HG02943 (cell line): ENCODE results near the gene PRDM2.
"Not testable (repeated sequence)": the region's sequence is repeated elsewhere in the genome, so short reads cannot be mapped to it uniquely, and the experiment has no call there.

Experiments used
- ATAC-seq: cut with Tn5 transposase; IDR thresholded peaks from one replicate; pipeline ENCODE4 v1.9.1; 2021; ENCODE audit warnings: mild to moderate bottlenecking, low read depth, moderate library complexity; ENCODE audit not compliant: unreplicated experiment

The PRDM2 gene

GRCh38 chr1:13699936-13700520 is at the start of gene PRDM2:
Gene PRDM2, plus strand, starts transcription at chr1:13700188. Its CDS starts 15,418 bp downstream, at chr1:13715606.
- no peak for ATAC-seq

GRCh38 chr1:13651279-13651678 is 48.7 kb upstream of the PRDM2 start:
- no peak for ATAC-seq

- ATAC-seq = no peak
These were observed 47.8 kb upstream of the PRDM2 start for GRCh38 chr1:13652238-13652637.

- no peak for ATAC-seq
These were observed 38.4 kb upstream of the PRDM2 start for GRCh38 chr1:13661539-13661938.

- ATAC-seq = no peak
These were observed 37.5 kb upstream of the PRDM2 start for GRCh38 chr1:13662493-13662892.

- ATAC-seq = no peak
These were observed 36.0 kb upstream of the PRDM2 start for GRCh38 chr1:13663969-13664368.

- no peak for ATAC-seq
These were observed 35.5 kb upstream of the PRDM2 start for GRCh38 chr1:13664451-13664850.

- no peak for ATAC-seq
These were observed 33.7 kb upstream of the PRDM2 start for GRCh38 chr1:13666317-13666716.

- no peak for ATAC-seq
These were observed 32.3 kb upstream of the PRDM2 start for GRCh38 chr1:13667691-13668090.

GRCh38 chr1:13674377-13674776 is 25.6 kb upstream of the PRDM2 start:
- ATAC-seq = no peak

GRCh38 chr1:13675151-13675651 is 24.8 kb upstream of the PRDM2 start:
- ATAC-seq = no peak

- no peak for ATAC-seq
These were observed 22.1 kb upstream of the PRDM2 start for GRCh38 chr1:13677896-13678295.

- ATAC-seq = no peak
These were observed 20.3 kb upstream of the PRDM2 start for GRCh38 chr1:13679651-13680050.

GRCh38 chr1:13680609-13681008 is 19.4 kb upstream of the PRDM2 start:
- not testable (repeated sequence) for ATAC-seq

- ATAC-seq = no peak
These were observed 18.1 kb upstream of the PRDM2 start for GRCh38 chr1:13681921-13682320.

- ATAC-seq = no peak
These were observed 17.5 kb upstream of the PRDM2 start for GRCh38 chr1:13682444-13682843.

GRCh38 chr1:13683206-13683605 is 16.8 kb upstream of the PRDM2 start:
- ATAC-seq = no peak

- no peak for ATAC-seq
These were observed 12.8 kb upstream of the PRDM2 start for GRCh38 chr1:13687151-13687715.

- not testable (repeated sequence) for ATAC-seq
These were observed 6.9 kb upstream of the PRDM2 start for GRCh38 chr1:13693094-13693493.

- no peak for ATAC-seq
These were observed 4.9 kb upstream of the PRDM2 start for GRCh38 chr1:13694886-13695684.

- no peak for ATAC-seq
These were observed 2.2 kb upstream of the PRDM2 start for GRCh38 chr1:13697738-13698137.

GRCh38 chr1:13699510-13699909 is 478 bp upstream of the PRDM2 start:
- ATAC-seq = no peak
